CD4-positive, alpha-beta T cell treated with Interferon gamma for 1 hour (primary cell): ENCODE measurements around the gene TAB3.
"Not testable (repeated sequence)": the region's sequence is repeated elsewhere in the genome, so short reads cannot be mapped to it uniquely, and the experiment has no call there.

Experiments
- DNase-seq: peaks from one replicate; pipeline ENCODE4 v3.0.0-alpha.2; 2020

TAB3 gene

GRCh38 chrX:30814978-30815377 is 74.1 kb downstream of the TAB3 start:
- DNase-seq, result no peak

- no peak for DNase-seq
Observed at GRCh38 chrX:30812326-30812725, 76.7 kb downstream of the TAB3 start.

- DNase-seq, result no peak
Observed at GRCh38 chrX:30806187-30806728, 82.8 kb downstream of the TAB3 start.

- DNase-seq, result no peak
Observed at GRCh38 chrX:30804462-30804861, 84.6 kb downstream of the TAB3 start.

- no peak for DNase-seq
Observed at GRCh38 chrX:30800901-30801300, 88.2 kb downstream of the TAB3 start.

- DNase-seq, result no peak
Observed at GRCh38 chrX:30799327-30799726, 89.7 kb downstream of the TAB3 start.

GRCh38 chrX:30798810-30799209 is 90.2 kb downstream of the TAB3 start:
- DNase-seq, result no peak

GRCh38 chrX:30797301-30797700 is 91.8 kb downstream of the TAB3 start:
- DNase-seq, result not testable (repeated sequence)

- DNase-seq, result no peak
Observed at GRCh38 chrX:30795981-30796958, 92.8 kb downstream of the TAB3 start.

GRCh38 chrX:30794497-30794896 is 94.6 kb downstream of the TAB3 start:
- no peak for DNase-seq

GRCh38 chrX:30793767-30794103 is 95.3 kb downstream of the TAB3 start:
- no peak for DNase-seq

GRCh38 chrX:30793075-30793766 is 95.8 kb downstream of the TAB3 start:
- no peak for DNase-seq

GRCh38 chrX:30791296-30792278 is 97.5 kb downstream of the TAB3 start:
- DNase-seq, result no peak

GRCh38 chrX:30787012-30787411 is 102.0 kb downstream of the TAB3 start:
- DNase-seq, result no peak

GRCh38 chrX:30786374-30786773 is 102.7 kb downstream of the TAB3 start:
- no peak for DNase-seq

GRCh38 chrX:30781711-30782444 is 107.2 kb downstream of the TAB3 start:
- DNase-seq, result no peak

- DNase-seq, result no peak
Observed at GRCh38 chrX:30779453-30780030, 109.5 kb downstream of the TAB3 start.

- no peak for DNase-seq
Observed at GRCh38 chrX:30777575-30777974, 111.5 kb downstream of the TAB3 start.
